ENCODE results near the gene SLBP. TPM values are rescaled to one million over a fixed set of nuclear protein-coding genes. Genes with fewer than 3 reads are reported as not detected.

The SLBP gene
- total and polyA plus RNA-seq, 2 donors (not counting 1 experiment from before 2014, with no cell fraction given), result 49.7 to 108 TPM

DNA sequence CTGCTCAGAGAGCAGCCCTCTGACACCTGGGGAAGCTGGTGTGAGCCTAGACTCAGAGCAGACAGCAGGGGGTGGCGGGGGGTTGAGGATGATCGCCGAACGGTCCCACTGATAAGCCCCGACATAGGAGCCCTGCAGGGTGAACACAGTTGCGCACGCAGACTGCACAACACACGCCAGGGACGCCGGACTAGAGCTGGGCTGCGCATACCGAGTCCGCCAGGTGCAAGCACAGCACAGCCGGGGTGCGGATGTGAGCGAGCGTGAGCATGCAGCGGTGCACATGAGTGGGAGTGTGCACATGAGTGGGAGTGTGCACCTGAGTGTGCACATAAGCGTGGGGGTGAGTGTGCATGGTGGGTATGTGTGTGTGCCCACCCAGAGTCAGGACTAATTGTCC is 64.7 kb downstream of the SLBP start:
- Histone ChIP-seq H3K4me3 (replicated peaks in 1 of 4; ENCODE audit: control extremely low read depth in 1 of 4, insufficient read depth in 1 of 4, low read depth in 3 of 4, low read length in 4 of 4) (no peak overlapping the region), H3K4me2 (ENCODE audit: extremely low read depth, insufficient read depth, low read length) (no peak overlapping the region), H3K27me3 (ENCODE audit: control insufficient read depth, insufficient read depth, low read length) (no peaks in the 10 kb centered on the region), H3K36me3 (ENCODE audit: control insufficient read depth, insufficient read depth, low read length) (no peaks in the 10 kb centered on the region), H3K27ac (ENCODE audit: insufficient read depth, low read length) (no peak overlapping the region), H2AFZ (ENCODE audit: low read length) (no peak overlapping the region), H3K4me1 (ENCODE audit: control insufficient read depth, extremely low read depth, insufficient read depth, low read length) (no peaks in the 10 kb centered on the region), H4K20me1 (ENCODE audit: control insufficient read depth, extremely low read depth, insufficient read depth, low read length) (no peaks in the 10 kb centered on the region), H3K9ac (ENCODE audit: insufficient read depth, low read length) (no peak overlapping the region), H3K9me3 (ENCODE audit: control insufficient read depth, insufficient read depth, low read depth, low read length) (no peaks in the 10 kb centered on the region), H3K79me2 (ENCODE audit: control insufficient read depth, insufficient read depth, low read length) (no peaks in the 10 kb centered on the region)
- DNase-seq (ENCODE audit: low read depth in 2 of 2), result no peak
- TF ChIP-seq, protein P1, sequence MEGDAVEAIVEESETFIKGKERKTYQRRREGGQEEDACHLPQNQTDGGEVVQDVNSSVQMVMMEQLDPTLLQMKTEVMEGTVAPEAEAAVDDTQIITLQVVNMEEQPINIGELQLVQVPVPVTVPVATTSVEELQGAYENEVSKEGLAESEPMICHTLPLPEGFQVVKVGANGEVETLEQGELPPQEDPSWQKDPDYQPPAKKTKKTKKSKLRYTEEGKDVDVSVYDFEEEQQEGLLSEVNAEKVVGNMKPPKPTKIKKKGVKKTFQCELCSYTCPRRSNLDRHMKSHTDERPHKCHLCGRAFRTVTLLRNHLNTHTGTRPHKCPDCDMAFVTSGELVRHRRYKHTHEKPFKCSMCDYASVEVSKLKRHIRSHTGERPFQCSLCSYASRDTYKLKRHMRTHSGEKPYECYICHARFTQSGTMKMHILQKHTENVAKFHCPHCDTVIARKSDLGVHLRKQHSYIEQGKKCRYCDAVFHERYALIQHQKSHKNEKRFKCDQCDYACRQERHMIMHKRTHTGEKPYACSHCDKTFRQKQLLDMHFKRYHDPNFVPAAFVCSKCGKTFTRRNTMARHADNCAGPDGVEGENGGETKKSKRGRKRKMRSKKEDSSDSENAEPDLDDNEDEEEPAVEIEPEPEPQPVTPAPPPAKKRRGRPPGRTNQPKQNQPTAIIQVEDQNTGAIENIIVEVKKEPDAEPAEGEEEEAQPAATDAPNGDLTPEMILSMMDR (conservative IDR thresholded peaks at IDR 0.05 in 1 of 2, IDR thresholded peaks at IDR 0.05 in 1 of 2; ENCODE audit: low read depth in 1 of 2, low read length in 2 of 2), result no peak
- TF ChIP-seq EZH2 (IDR thresholded peaks at IDR 0.05; ENCODE audit: low read length, missing control alignments), result no peak

DNA sequence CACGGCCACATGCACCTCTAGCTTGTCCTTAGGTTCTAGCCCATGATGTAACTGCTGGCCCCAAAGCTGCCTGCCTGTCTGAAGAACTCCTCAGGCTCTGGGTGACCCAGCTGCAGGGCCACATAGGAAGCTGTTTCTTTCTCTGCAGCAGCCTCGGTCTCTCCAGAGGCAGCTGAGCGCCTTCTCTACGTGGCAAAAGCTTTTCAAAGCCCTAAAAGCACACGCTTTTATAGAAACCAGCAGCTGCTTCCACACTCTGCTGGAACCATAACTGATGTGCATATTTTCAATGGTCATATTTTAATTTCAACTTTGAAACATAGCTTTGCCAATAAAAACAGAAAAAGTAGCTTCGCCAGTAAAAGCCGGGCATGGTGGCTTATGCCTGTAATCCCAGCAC is 65.4 kb downstream of the SLBP start:
- H3K79me2 ChIP-seq (ENCODE audit: control insufficient read depth, insufficient read depth, low read length), result no peaks in the 10 kb centered on the region
- H4K20me1 ChIP-seq (ENCODE audit: control insufficient read depth, extremely low read depth, insufficient read depth, low read length), result no peaks in the 10 kb centered on the region
- no peak overlapping the region for H2AFZ ChIP-seq (ENCODE audit: low read length)
- no peaks in the 10 kb centered on the region for H3K9me3 ChIP-seq (ENCODE audit: control insufficient read depth, insufficient read depth, low read depth, low read length)
- no peak overlapping the region for H3K9ac ChIP-seq (ENCODE audit: insufficient read depth, low read length)
- TF ChIP-seq EZH2 (IDR thresholded peaks at IDR 0.05; ENCODE audit: low read length, missing control alignments), result no peak
- TF ChIP-seq, protein P1 (conservative IDR thresholded peaks at IDR 0.05 in 1 of 2, IDR thresholded peaks at IDR 0.05 in 1 of 2; ENCODE audit: low read depth in 1 of 2, low read length in 2 of 2), result no peak
- H3K27ac ChIP-seq (ENCODE audit: insufficient read depth, low read length), result no peak overlapping the region
- no peak for DNase-seq (ENCODE audit: low read depth in 2 of 2)
- no peaks in the 10 kb centered on the region for H3K4me1 ChIP-seq (ENCODE audit: control insufficient read depth, extremely low read depth, insufficient read depth, low read length)
- no peak overlapping the region for H3K4me2 ChIP-seq (ENCODE audit: extremely low read depth, insufficient read depth, low read length)
- no peaks in the 10 kb centered on the region for H3K36me3 ChIP-seq (ENCODE audit: control insufficient read depth, insufficient read depth, low read length)
- H3K4me3 ChIP-seq (replicated peaks in 1 of 4; ENCODE audit: control extremely low read depth in 1 of 4, insufficient read depth in 1 of 4, low read depth in 3 of 4, low read length in 4 of 4), result no peak overlapping the region
- H3K27me3 ChIP-seq (ENCODE audit: control insufficient read depth, insufficient read depth, low read length), result no peaks in the 10 kb centered on the region

DNA sequence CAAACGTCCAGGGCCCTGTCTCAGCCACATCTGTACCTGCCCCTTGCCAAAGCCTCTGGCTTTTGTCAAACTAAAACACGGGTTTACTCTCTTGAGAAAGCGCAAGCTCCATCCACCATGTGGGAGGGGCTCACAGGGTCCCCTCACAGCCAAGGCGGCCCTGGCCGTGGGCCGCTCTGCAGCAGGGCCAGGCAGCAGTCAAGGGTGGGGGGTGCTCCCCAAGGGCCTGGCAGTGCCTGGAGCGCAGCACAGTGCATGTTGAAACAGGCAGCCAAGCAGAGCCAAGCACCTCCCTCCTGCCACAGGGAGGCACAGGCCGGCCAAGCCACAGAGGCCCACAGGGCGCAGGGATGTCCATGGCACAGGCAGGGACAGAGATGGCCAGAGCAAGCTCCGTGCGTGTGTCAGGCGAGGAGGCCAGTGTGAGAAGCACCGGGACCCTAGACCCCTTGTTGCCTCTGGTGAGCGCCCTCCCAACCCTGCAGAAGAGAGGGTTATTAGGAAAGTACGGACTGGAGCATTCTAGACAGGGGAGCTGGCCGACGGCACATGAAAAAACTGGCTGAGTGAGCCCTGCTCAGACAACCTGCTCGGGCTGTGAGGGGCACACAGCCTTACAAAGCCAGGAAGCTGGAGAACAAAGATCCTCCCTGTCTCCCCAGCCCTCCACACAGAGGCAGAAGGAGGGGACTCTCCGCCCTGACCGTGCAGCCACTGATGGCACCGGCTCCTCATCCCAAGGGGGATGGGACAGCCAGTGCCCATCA is 67.0 kb downstream of the SLBP start:
- no peaks in the 10 kb centered on the region for H3K4me1 ChIP-seq (ENCODE audit: control insufficient read depth, extremely low read depth, insufficient read depth, low read length)
- no peaks in the 10 kb centered on the region for H3K79me2 ChIP-seq (ENCODE audit: control insufficient read depth, insufficient read depth, low read length)
- H3K27me3 ChIP-seq (ENCODE audit: control insufficient read depth, insufficient read depth, low read length), result no peaks in the 10 kb centered on the region
- H3K9ac ChIP-seq (ENCODE audit: insufficient read depth, low read length), result no peak overlapping the region
- no peak overlapping the region for H2AFZ ChIP-seq (ENCODE audit: low read length)
- no peaks in the 10 kb centered on the region for H4K20me1 ChIP-seq (ENCODE audit: control insufficient read depth, extremely low read depth, insufficient read depth, low read length)
- H3K4me3 ChIP-seq (replicated peaks in 1 of 4; ENCODE audit: control extremely low read depth in 1 of 4, insufficient read depth in 1 of 4, low read depth in 3 of 4, low read length in 4 of 4), result no peak overlapping the region
- H3K4me2 ChIP-seq (ENCODE audit: extremely low read depth, insufficient read depth, low read length), result no peak overlapping the region
- no peaks in the 10 kb centered on the region for H3K9me3 ChIP-seq (ENCODE audit: control insufficient read depth, insufficient read depth, low read depth, low read length)
- TF ChIP-seq, protein P1 (conservative IDR thresholded peaks at IDR 0.05 in 1 of 2, IDR thresholded peaks at IDR 0.05 in 1 of 2; ENCODE audit: low read depth in 1 of 2, low read length in 2 of 2), result no peak
- TF ChIP-seq EZH2 (IDR thresholded peaks at IDR 0.05; ENCODE audit: low read length, missing control alignments), result no peak
- peak; percentile 32 to 40 for DNase-seq (ENCODE audit: low read depth in 2 of 2)
- no peaks in the 10 kb centered on the region for H3K36me3 ChIP-seq (ENCODE audit: control insufficient read depth, insufficient read depth, low read length)
- H3K27ac ChIP-seq (ENCODE audit: insufficient read depth, low read length), result no peak overlapping the region

Measured in fibroblast of lung (primary cell).